Measurements from ENCODE around the gene SHROOM4. TPM values are rescaled to one million over a fixed set of nuclear protein-coding genes. Genes with fewer than 3 reads are reported as not detected.

The SHROOM4 gene
- total RNA-seq, 1 experiment from 2014 or later, result 7.1 TPM

Other genes with a start within 250 kb of the SHROOM4 start
- not detected in 3 replicates for gene BMP15, start 96.5 kb upstream of the SHROOM4 start, total RNA-seq (2021)

Data from WTC11 (cell line).